GM12892 (cell line): ENCODE data around the gene SPG11.

ENCODE experiments used
- POLR2A ChIP-seq: IDR thresholded peaks from 2 replicates; pipeline ENCODE4 v1.6.1; 2011; ENCODE audit warnings: low read depth, low read length, control low read depth
- POLR2AphosphoS5 ChIP-seq: IDR thresholded peaks from 2 replicates; pipeline ENCODE4 v1.6.1; 2011; ENCODE audit warnings: low read depth, low read length, control low read depth

GRCh38 chr15:44574734-44575133 is 88.7 kb downstream of the SPG11 start:
- TF ChIP-seq POLR2A (no peak), POLR2AphosphoS5 (no peak)
